Epithelial cell of proximal tubule (primary cell): ENCODE measurements around the gene NRG2. TPM values are rescaled to one million over a fixed set of nuclear protein-coding genes. Genes with fewer than 3 reads are reported as not detected.
A peak's percentile ranks its signal among the peaks of the same experiment; 100 is the strongest.

Experiments used
- DNase-seq: peaks from one replicate; pipeline ENCODE4 v3.0.0-alpha.2; 2011; ENCODE audit warnings: low read depth
- H3K4me3 ChIP-seq: 2 replicates; pipeline ENCODE4 v1.5.1; 2011; ENCODE audit warnings: low read depth, mild to moderate bottlenecking, low read length
- total RNA-seq: library from RNA; depleted of rRNA; stranded (reverse); fragments of >200 nt; gene quantifications from 2 replicates; pipeline ENCODE4 v1.2.3, GENCODE V29; 2015
- TF ChIP-seq, protein P1 (sequence below): conservative IDR thresholded peaks from 2 replicates; pipeline ENCODE4 v1.5.1; 2012; ENCODE audit warnings: low read depth, mild to moderate bottlenecking, low read length

NRG2 gene
- total RNA-seq, 1 donor from 2014 or later = 1.5 TPM

DNA sequence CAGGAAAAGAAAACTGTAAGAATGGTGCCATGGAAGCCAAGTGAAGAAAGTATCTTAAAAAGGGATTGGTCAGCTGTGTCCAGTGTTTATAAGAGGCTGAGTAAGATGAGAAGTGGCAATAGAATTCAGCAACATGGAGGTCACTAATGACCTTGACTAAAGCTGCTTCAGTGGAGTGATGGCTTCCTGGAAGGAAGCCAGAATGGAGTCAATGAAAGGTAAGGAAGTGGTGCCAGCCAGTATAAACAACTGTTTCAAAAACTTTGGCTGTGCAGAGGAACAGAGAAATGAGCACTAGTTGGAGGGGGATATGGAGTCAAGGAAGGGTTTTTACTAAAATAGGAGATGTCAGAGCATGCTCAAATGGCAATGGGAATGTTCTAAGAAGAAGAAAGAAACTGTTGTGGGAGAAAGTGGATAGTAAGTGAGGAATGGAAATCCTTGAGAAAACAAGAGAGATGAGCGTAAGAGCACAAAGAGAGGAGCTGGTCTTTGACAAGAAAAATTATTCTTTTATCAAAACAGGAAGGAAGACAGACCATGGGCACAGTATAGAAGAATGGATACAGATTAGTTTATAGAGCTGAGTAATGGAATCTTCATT is 11.1 kb upstream of the NRG2 start:
- DNase-seq = no peak
- TF ChIP-seq, protein P1, sequence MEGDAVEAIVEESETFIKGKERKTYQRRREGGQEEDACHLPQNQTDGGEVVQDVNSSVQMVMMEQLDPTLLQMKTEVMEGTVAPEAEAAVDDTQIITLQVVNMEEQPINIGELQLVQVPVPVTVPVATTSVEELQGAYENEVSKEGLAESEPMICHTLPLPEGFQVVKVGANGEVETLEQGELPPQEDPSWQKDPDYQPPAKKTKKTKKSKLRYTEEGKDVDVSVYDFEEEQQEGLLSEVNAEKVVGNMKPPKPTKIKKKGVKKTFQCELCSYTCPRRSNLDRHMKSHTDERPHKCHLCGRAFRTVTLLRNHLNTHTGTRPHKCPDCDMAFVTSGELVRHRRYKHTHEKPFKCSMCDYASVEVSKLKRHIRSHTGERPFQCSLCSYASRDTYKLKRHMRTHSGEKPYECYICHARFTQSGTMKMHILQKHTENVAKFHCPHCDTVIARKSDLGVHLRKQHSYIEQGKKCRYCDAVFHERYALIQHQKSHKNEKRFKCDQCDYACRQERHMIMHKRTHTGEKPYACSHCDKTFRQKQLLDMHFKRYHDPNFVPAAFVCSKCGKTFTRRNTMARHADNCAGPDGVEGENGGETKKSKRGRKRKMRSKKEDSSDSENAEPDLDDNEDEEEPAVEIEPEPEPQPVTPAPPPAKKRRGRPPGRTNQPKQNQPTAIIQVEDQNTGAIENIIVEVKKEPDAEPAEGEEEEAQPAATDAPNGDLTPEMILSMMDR = no peak
- H3K4me3 ChIP-seq = no peak overlapping the region

DNA sequence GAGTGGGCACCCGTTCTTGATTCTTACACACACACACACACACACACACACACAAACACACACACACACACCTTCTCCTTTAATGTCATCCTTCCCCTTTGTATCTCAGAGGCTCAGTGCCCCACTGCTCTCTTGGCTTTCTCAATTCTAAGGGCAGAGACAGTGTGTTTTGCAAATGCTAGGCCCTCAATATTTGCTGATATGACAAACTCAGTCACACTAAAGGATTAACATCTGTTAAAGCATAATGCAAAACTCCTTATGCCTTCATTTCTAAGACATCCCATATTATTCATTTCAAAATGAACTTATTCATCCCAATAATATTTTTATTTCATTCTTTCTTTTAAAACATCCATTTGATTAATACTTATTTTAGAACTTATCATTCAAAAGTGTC is 8.9 kb upstream of the NRG2 start:
- H3K4me3 ChIP-seq = no peak overlapping the region
- DNase-seq = no peak
- TF ChIP-seq, protein P1 = no peak

DNA sequence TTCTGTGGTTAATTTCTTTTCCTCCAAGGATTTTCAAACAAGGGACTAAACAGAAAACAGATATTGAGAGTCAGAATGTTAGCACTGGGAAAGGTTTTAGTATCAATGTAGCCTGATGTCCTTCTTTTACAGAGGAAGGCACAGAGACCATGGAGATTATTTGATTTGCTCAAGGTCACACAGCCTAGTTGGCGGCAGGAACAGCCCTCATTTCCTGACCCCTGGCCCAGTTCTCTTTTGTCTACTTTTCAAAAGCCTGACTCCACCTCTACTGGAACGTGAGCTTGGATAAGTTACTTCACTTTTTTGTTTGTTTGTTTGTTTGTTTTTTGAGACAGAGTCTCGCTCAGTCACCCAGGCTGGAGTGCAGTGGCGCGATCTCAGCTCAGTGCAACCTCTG is 6.6 kb upstream of the NRG2 start:
- DNase-seq = no peak
- H3K4me3 ChIP-seq = no peak overlapping the region
- TF ChIP-seq, protein P1 = no peak

DNA sequence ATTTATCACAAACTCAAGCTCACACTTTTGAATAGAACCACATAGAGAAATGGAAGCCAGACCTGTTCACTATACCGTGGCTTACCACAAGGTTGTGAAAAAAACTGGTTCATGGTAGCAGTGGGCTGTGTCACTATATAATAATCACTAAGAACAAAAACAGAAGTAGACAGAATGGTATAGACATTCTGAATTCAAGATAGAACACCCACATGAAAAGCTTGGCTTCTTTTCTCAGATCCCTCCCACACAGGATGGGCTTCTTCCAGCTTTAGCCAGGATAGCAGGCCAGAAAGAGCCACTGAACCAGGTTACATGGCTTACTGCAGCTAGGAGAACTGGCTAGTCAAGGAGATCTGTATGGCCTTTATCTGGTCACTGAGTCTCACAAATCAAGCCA is 6.1 kb upstream of the NRG2 start:
- TF ChIP-seq, protein P1 = no peak
- no peak overlapping the region for H3K4me3 ChIP-seq
- DNase-seq = no peak

DNA sequence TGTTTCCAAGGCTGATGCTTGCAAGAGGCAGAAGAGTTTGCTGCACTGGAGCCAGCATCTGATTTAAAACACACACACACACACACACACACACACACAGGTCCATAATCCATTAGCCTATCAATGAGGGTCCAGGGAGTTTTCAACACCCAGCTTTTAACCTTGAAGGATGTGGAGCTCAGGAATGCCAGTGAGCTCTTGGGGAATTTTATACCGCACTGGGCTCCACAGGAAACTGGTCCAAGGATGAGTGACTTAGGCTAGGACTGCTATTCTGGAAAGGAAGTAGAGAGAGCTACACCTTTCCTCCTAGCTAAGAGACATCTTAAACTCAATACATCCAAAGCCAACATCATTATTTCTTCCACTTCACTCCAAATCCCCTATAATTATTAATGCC is 942 bp upstream of the NRG2 start:
- no peak overlapping the region for H3K4me3 ChIP-seq
- TF ChIP-seq, protein P1 = no peak
- no peak for DNase-seq

DNA sequence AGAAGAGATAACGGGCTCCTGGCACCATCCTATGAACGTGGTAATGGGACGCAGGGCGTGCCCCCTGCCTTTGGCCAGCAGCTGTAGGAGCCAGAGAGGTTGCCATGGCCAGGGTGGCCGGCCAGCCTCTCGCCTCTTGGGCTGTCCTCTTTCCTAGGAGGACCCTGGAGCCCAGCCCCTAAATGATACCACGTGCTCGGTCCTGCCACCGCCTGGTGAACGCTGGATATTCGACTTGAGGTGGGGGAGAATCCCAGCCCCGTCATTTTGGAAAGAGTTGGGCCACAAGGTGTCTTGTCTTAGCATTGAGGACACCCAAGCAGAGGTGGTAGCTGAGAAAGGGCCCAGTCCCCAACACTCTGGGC is 391 bp upstream of the NRG2 start:
- peak overlapping the region; percentile 56 for H3K4me3 ChIP-seq
- no peak for DNase-seq
- TF ChIP-seq, protein P1 = peak; percentile 19

DNA sequence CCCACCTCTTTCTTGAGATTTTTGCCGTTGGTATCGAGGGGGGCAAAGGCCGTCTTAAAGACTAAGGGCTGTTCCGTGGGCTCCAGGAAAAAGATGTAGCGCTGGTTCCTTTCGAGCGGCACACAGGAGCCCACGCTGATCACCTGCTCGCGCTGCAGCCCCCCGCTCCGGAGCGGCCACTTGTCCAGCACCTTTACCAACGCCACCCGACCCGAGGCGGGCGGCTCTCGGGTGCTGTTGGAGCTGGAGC is 781 bp downstream of the NRG2 start:
- DNase-seq = no peak
- peak overlapping the region; percentile 56 for H3K4me3 ChIP-seq
- TF ChIP-seq, protein P1 = no peak
